ENCODE data around the gene SF3B5. TPM values are rescaled to one million over a fixed set of nuclear protein-coding genes. Genes with fewer than 3 reads are reported as not detected.
"Not testable (repeated sequence)": the region's sequence is repeated elsewhere in the genome, so short reads cannot be mapped to it uniquely, and the experiment has no call there.

The SF3B5 gene
- total and polyA plus RNA-seq, 12 donors: 84.2 to 333 (median 120) TPM

- intact Hi-C loops (cut with DNase I): no loop called here
- no peak for TF ChIP-seq CTCF (IDR thresholded peaks at IDR 0.05)
- no peaks in the 10 kb centered on the region for H3K27me3 ChIP-seq
- WGBS, 2 donors: 93 to 96% methylated on average over 2 of the region's 2 CpGs
- no peaks in the 10 kb centered on the region for H3K36me3 ChIP-seq
- H3K27ac ChIP-seq: no peak overlapping the region
- no peak overlapping the region for H3K4me3 ChIP-seq
- no peak for DNase-seq
- no peak for ATAC-seq
- H3K9me3 ChIP-seq: no peaks in the 10 kb centered on the region
- H3K4me1 ChIP-seq: no peaks in the 10 kb centered on the region
These were observed 38.8 kb upstream of the SF3B5 start for GRCh38 chr6:144134176-144134575.

- 78 to 81% methylated on average over 5 of the region's 5 CpGs for WGBS, 2 donors
- intact Hi-C loops (cut with DNase I): no loop called here
- Histone ChIP-seq H3K4me1 (no peaks in the 10 kb centered on the region), H3K36me3 (no peaks in the 10 kb centered on the region), H3K9me3 (no peaks in the 10 kb centered on the region), H3K27ac (no peak overlapping the region), H3K27me3 (peaks cover 0 to 4% (median 0%) of the 10 kb centered on the region in 7 donors), H3K4me3 (no peak overlapping the region)
- ATAC-seq: no peak
- TF ChIP-seq CTCF (IDR thresholded peaks at IDR 0.05): no peak
- no peak for DNase-seq
These were observed 38.0 kb upstream of the SF3B5 start for GRCh38 chr6:144133225-144133821.

GRCh38 chr6:144132167-144132690 is 36.9 kb upstream of the SF3B5 start:
- H3K27me3 ChIP-seq; DNase-seq; ATAC-seq; H3K4me3 ChIP-seq; H3K9me3 ChIP-seq; H3K36me3 ChIP-seq; H3K27ac ChIP-seq; intact Hi-C loops (cut with DNase I); H3K4me1 ChIP-seq: not testable (repeated sequence)

- H3K4me3 ChIP-seq: no peak overlapping the region
- WGBS, 2 donors: 86 to 89% methylated on average over 1 of the region's 1 CpG
- intact Hi-C loops (cut with DNase I): no loop called here
These were observed 35.9 kb upstream of the SF3B5 start for GRCh38 chr6:144131248-144131709.

More at GRCh38 chr6:144131248-144131709, 35.9 kb upstream of the SF3B5 start:
- Histone ChIP-seq H3K27ac (no peak overlapping the region), H3K9me3 (no peaks in the 10 kb centered on the region), H3K4me1 (no peaks in the 10 kb centered on the region), H3K36me3 (no peaks in the 10 kb centered on the region), H3K27me3 (peaks cover 0 to 5% (median 0%) of the 10 kb centered on the region in 7 donors)
- DNase-seq (no peak), ATAC-seq (no peak)
- TF ChIP-seq CTCF (IDR thresholded peaks at IDR 0.05): no peak
